Fibroblast of mammary gland (primary cell): ENCODE data around the gene DENND1B.

Experiments
- DNase-seq: peaks from one replicate; pipeline ENCODE4 v3.0.0-alpha.2; 2010; ENCODE audit warnings: low read depth
- H3K4me3 ChIP-seq: 2 replicates; pipeline ENCODE4 v1.5.1; 2011; ENCODE audit warnings: low read depth, mild to moderate bottlenecking, low read length, moderate library complexity; ENCODE audit not compliant: control insufficient read depth
- CTCF ChIP-seq: conservative IDR thresholded peaks from 2 replicates; pipeline ENCODE4 v1.5.1; 2011; ENCODE audit warnings: low read depth, low read length, inconsistent platforms; ENCODE audit not compliant: control insufficient read depth, insufficient read depth

Gene DENND1B

GRCh38 chr1:197466813-197467212, 308.5 kb downstream of the DENND1B start:
- no peak for DNase-seq
- no peak overlapping the region for H3K4me3 ChIP-seq
- no peak for TF ChIP-seq CTCF

GRCh38 chr1:197465528-197466327, 309.6 kb downstream of the DENND1B start:
- TF ChIP-seq CTCF, result no peak
- H3K4me3 ChIP-seq, result no peak overlapping the region
- DNase-seq, result no peak

- no peak for TF ChIP-seq CTCF
- H3K4me3 ChIP-seq, result no peak overlapping the region
- DNase-seq, result peak; percentile 75
Observed at GRCh38 chr1:197464044-197464443, 311.2 kb downstream of the DENND1B start.

- DNase-seq, result no peak
- no peak overlapping the region for H3K4me3 ChIP-seq
- TF ChIP-seq CTCF, result no peak
Observed at GRCh38 chr1:197463142-197463541, 312.1 kb downstream of the DENND1B start.

- no peak for TF ChIP-seq CTCF
- DNase-seq, result no peak
Observed at GRCh38 chr1:197462539-197462938, 312.7 kb downstream of the DENND1B start.

More at GRCh38 chr1:197462539-197462938, 312.7 kb downstream of the DENND1B start:
- no peak overlapping the region for H3K4me3 ChIP-seq
